UCSD-AML1 (cell line): ENCODE results near the gene MOGAT3.
A peak's percentile ranks its signal among the peaks of the same experiment; 100 is the strongest.

Source experiments
- DNase-seq: peaks from one replicate; lab custom pipeline; 2025; ENCODE audit not compliant: unreplicated experiment; lab: John Stamatoyannopoulos, UW

MOGAT3 gene, protein sequence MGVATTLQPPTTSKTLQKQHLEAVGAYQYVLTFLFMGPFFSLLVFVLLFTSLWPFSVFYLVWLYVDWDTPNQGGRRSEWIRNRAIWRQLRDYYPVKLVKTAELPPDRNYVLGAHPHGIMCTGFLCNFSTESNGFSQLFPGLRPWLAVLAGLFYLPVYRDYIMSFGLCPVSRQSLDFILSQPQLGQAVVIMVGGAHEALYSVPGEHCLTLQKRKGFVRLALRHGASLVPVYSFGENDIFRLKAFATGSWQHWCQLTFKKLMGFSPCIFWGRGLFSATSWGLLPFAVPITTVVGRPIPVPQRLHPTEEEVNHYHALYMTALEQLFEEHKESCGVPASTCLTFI

DNA sequence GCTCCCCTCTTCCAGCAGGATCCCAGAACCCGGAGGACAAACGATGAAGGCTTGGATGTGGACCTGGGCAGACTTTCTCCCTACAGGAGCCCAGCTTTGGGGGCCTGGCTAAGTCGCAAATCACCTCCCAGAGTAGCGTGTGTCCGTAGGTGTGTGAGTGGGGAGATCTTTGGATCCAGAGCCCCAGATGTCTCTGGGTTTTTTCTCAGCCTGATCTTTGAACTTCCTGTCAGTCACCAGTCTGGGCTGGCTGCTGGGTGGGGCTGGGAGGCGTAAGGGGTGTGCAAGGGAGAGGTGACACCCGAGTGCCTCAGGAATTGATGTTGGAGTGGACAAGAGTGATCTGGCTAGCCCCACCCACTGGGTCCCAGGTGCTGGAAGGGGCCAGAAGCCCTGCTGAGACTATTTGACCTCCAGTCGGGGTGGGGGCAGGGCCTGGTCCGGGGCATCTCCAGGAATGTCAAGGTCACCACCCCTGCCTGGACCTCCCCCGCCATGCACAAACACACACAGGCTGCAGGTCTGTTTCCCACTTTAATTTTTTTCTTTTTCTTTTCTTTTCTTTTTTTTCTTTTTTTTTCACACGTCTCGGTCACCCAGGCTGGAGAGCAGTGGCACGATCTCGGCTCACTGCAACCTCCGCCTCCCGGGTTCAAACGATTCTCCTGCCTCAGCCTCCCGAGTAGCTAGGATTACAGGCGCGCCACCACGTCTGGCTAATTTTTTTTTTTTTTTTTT lies at the start of gene MOGAT3:
Gene MOGAT3 (minus strand): TSS at position 175 of the 738 bp plus-strand sequence. CDS start 182 bp downstream, outside the sequence.
- no peak for DNase-seq

DNA sequence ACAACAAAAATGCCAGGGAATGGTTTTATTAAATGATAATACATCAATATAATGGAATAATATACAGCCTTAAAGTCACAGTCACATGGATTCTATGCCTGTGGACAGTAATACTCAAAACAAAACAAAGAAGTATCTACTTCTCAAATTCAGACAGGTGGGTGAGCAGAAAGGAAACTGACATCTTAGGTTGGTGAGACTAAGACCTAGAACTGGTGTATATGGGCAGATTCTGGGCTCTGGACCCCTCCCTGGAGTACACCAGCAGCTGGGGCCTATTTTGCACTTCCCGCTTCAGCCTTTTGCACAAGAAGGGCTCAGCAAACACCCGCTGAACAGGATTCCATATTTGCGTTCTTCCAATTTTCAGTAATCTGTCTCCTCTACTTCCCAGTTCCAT lies 49.5 kb upstream of the MOGAT3 start:
- no peak for DNase-seq

- DNase-seq: no peak
Observed at GRCh38 chr7:101248276-101248675, 47.4 kb upstream of the MOGAT3 start.

DNA sequence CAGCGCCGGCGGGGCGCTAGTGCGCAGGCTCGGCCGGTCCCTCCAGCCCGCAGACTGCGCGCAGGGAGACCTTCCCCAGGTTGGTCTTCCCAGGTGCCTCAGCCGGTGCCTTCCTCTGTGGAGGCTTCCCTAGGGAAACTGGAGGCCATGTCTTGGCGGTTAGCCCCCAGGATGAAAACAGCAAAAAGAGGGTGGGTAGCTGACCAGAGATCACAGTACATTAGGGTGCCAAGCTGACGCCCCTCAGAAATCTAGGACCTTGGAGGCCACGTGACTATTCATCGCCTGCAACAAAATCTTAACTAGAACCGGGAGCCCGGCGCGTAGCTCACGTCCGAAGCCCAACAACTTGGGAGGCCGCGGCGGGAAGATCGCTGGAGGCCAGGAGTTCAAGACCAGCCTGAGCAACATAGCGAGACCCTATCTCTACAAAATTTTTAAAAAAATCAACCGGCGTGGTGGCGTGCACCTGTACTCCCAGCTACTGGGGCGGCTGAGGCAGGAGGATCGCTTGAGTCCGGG lies 44.4 kb upstream of the MOGAT3 start:
- no peak for DNase-seq

DNA sequence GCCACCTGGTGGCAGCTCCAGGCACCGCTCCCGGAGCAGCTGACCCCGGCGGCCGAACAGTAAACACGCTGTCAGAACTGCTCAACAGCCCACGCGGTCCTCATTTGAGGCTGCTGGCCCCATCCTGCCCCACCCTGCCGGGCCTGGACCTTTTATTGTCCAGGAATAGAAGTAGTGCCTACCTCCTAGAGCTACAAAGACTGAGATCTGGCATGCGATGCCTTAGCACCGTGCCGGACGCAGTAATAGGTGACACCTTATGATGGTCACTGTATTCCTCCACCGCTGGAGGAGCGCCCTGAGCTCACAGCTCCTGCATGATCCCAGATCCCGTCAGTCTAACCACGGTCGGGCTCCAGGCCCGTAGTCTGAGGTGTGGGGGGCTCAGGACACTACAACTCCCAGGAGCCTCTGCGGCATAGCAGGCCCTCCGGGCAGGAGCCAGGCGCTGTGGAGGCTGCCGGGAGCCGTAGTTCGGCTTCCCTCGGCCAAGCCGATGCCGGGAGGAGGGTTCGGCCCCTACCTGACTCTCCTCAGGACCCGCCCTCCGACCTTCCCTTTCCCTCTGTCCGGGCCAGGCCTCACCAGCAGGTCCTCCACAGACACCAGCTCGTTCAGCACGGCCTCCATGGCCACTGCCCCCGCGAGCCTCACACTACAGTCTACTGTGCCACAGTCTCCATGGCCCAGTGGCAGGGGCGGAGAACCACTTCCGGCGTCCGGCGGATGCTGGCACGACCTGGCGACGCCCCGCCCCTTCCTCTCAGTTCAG lies 43.7 kb upstream of the MOGAT3 start, which contains the start of gene FIS1:
Gene FIS1 (minus strand): TSS at position 707 of the 772 bp plus-strand sequence. CDS start 77 bp downstream, at position 630.
- peak; percentile 88 for DNase-seq

DNA sequence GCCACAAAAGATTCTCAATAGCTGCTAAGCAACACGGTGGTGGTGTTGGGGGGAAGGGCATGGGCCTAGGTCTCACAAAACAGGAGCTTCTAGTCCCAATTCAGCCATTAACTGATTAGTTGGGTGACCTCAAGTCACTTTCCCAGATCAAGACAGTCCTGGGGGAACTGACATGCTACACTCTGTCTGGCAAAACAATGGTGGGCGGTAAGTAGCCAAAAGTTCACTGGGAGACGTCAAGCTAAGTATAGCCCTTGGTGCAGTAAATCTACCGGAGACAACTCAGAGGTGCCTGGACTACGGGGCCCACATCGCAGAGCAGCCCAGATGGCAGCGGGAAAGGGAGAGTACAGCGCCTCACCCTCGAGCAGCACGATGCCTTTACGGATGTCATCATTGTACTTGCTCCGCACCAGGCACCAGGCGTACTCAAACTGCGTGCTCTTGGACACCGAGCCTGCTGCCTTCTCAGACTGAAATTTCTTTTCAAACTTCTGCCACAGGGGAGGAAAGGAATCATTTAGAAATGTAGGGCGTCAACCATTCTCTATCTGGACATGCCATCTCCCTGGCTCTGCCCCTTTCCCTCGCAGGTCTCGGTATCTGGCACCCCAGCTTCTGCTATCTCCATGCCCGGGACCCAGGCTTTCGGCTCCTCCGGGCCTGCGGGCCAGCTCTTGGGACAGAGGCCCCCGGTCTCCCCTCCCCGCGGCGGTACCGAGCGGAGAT lies 43.0 kb upstream of the MOGAT3 start:
- DNase-seq: peak; percentile 24

DNA sequence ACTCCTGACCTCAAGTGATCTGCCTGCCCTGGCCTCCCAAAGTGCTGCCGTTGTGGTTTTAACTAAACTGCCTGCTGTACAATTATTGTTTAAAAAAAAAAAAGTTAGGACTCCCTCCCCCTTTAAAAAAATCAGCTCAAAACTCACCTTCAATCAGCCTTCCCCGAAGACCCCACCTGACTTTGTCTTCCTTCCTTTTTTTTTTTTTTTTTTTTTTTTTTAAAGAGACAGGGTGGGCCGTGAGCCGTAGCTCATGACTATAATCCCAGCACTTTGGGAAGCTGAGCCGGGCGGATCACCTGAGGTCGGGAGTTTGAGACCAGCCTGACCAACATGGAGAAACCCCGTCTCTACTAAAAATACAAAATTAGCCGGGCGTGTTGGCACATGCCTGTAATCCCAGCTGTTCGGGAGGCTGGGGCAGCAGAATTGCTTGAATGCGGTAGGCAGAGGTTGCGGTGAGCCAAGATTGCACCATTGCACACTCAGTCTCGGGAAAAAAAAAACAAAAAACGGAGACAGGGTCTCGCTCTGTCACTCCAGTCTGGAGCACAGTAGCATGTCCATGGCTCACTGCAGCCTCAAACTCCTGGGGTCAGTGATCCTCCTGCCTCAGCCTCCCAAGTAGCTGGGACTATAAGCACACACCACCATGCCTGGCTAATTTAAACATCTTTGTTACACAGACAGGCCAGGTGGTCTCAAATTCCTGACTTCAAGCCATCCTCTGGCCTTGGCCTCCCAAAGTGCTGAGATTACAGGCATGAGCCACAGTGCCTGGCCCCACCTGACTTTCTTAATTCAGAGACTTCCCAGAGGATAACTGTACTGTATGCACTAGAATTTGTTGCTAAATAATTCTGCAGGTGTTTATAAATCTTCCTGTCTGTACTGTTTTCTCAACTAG lies 40.9 kb upstream of the MOGAT3 start:
- no peak for DNase-seq

DNA sequence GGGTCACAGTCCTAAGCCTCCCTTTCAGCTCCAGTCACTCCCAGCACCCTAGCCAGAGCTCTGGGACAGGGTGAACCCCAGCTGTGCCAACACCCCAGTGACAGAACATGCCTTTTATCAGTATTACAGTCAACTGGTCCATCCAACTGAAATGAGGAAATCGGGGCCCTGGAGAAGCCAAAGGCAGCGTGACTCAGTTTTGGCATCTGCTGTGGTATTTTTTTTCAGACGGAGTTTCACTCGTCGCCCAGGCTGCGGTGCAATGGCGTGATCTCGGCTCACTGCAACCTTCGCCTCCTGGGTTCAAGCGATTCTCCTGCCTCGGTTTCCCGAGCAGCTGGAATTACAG lies 40.2 kb upstream of the MOGAT3 start:
- DNase-seq: no peak

DNA sequence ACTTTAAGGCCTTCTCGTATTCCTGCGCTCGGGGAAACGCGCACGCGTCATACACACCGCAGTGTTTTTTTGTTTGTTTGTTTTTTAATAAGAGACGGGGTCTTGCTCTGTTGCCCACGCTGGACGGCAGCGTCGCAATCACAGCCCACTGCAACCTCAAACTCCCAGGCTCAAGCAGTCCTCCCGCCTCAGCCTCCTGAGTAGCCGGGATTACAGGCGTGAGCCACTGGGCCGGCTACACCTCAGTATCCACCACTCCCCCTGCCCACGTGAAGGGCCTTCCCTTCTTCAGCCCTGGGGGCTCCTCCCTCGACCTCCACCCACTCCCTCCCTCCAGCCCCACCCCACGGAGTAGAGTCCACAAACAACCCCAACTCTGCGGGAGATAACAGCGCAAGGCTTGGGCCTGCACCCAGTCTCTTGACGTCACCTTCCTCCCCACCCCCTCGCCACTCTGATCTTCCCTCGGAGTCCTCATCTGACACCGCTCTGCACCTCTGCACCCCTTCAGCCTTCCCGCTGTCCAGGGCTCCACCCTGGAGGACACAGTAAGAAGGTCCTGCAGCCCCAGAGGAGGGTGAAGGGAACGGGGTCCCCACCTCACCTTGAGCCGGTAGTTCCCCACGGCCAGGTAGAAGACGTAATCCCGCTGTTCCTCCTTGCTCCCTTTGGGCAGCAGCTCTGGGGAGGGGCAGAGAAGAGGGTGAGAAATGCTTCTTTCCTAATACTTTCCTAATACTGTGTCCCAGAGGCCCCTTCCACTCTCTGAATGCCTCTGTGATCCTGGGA lies 39.6 kb upstream of the MOGAT3 start:
- no peak for DNase-seq

DNA sequence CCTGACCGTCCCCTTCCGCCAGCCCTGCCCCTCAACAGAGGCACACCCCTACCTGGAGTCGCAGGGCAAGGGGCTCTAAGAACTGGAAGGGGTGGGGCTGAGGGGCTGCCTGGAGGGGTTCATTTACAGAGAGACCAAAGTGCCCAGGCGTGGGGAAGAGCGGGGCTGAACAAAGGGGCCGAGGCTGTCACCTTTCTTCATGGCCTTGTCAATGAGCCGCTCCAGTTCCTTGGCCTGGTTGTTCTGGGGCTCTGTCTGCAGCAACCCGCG lies 39.0 kb upstream of the MOGAT3 start:
- DNase-seq: no peak

DNA sequence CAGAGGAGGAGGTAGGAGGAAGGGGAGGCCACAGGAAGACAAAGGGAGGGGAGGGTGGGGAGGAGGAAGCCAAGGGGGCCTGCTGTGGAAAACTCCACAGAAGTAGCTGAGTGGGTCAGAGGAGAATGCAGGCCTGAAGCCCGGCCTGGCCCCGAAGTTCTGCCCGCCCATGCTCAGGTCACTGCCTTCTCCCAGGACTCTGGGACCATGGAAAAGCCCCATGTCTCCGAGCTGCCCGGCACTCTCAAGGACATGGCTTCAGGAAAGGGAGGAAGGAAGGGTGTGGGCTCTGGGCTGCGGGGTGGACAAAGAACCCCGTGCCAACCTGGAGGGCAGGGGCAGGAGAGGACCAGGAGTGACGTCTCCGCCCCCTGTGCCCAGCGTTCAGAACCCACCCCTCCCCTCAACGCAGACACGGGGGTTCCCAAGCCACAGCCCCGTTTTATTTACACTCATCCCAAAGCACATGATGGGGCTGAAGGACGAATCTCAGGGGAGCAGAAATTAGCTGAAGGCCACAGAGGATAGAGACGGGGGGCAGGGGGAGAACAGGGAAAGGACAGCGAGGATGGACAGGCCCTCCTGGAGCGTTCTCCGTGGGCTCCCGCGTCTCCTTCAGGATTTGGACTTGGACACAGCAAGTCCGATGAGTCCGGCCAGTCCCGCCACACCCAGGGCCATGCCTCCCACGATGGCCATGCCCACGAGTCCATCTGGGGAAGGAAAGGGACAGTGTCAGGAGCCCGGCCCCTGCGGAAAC lies 38.5 kb upstream of the MOGAT3 start:
- peak; percentile 23 for DNase-seq

GRCh38 chr7:101238226-101239182 lies 37.7 kb upstream of the MOGAT3 start:
- DNase-seq: no peak

DNA sequence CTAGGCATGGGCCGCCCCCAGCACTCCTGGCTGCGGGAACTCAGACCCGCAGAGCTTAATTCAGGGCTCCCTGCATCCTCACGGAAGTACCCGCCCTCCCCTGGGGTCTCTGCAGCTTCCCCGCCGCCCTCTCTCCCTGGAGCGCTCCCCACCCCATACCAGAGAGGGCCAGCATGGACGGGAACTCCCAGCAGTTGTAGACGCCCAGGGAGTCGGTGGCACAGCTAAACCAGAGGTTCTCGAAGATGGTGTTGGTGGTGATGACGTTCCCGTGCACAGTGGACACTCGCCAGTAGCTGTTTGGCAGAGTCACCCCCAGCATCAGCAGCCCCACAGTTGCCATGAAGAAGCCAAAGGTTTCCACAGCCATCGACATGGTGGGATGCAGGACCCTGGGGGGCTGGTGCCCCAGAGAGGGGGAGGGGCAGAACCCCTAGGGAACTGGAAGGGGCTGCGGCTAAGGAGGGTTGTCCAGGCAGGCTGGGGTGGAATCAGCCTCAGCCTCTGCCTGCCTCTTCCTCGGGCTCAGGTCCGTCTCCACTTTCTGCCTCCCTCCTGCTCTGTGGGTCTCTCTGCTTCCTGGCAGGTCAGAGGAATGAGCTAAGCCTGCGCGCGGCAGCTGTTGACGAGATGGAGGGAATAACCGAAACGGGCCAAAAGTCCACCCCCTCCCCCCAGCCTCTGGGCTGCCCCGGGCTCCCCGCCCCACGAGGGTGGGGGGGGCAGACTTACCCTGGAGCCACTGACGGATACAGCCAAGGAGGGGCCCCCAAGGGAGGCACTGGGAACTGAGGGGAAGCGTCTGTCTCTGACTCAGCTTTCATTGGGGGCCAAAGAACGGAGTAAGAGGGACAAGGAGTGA lies 36.6 kb upstream of the MOGAT3 start, which contains the start of gene CLDN15:
Gene CLDN15 (minus strand): TSS at position 597 of the 862 bp plus-strand sequence. CDS start 221 bp downstream, at position 376.
- DNase-seq: no peak

DNA sequence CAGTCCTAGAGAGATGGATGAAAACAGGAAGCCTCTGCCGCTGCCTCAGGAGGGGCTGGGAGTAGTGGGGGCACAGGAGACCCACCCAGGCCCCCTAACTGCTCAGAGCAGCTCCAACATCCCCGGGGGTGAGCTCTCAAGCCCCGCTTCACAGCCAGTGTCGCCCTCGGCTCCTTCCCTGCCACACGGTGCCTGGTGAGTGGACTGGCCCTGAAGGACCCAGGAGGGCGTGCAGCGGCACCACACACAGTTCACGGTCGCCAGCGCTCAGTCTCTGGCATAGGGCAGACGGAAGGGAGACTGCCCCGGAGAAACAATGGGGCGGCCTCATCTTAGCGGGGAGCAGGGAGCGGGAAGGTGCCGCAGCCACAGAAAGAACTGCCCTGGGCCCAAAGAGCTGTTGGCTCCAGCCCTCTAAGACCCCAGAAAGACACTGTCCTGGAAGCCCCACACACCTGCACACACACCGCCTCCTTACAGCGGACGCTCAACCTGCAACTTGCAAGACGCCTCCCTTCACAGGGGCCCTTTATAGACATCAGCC lies 35.5 kb upstream of the MOGAT3 start:
- no peak for DNase-seq

- no peak for DNase-seq
Observed at GRCh38 chr7:101235522-101235921, 34.7 kb upstream of the MOGAT3 start.

- DNase-seq: peak; percentile 8
Observed at GRCh38 chr7:101235050-101235449, 34.2 kb upstream of the MOGAT3 start.
